PFSK-1 (cell line): Measurements from ENCODE around the gene HNRNPM.

Source experiments
- FOXP2 ChIP-seq: optimal IDR thresholded peaks from 2 replicates; pipeline ENCODE3; 2011; ENCODE audit warnings: borderline replicate concordance, control low read depth, inconsistent platforms; ENCODE audit not compliant: insufficient read depth; ENCODE audit errors: extremely low read length, extremely low read depth
- POLR2AphosphoS5 ChIP-seq: IDR thresholded peaks from 2 replicates; pipeline ENCODE4 v1.6.1; 2012; ENCODE audit warnings: low read depth, mild to moderate bottlenecking, control low read depth, low read length, moderate library complexity
- REST ChIP-seq, 2 experiments: IDR thresholded peaks; 2 replicates each; pipeline versions ENCODE4 v1.6.1 to v1.8.0; 2011 to 2012; ENCODE audit warnings: low read depth in 2 of 2, low read length in 2 of 2, control low read depth in 1 of 2, inconsistent platforms in 1 of 2, mild to moderate bottlenecking in 1 of 2, moderate library complexity in 1 of 2; ENCODE audit not compliant: insufficient read depth in 1 of 2
- SIN3A ChIP-seq: IDR thresholded peaks from 2 replicates; pipeline ENCODE4 v1.6.1; 2012; ENCODE audit warnings: mild to moderate bottlenecking, low read length, moderate library complexity, borderline replicate concordance; ENCODE audit not compliant: insufficient read depth
- TAF1 ChIP-seq: IDR thresholded peaks from 2 replicates; pipeline ENCODE4 v1.6.1; 2012; ENCODE audit warnings: low read length, control low read depth, borderline replicate concordance; ENCODE audit not compliant: insufficient read depth

HNRNPM gene

GRCh38 chr19:8429826-8430225 lies 14.9 kb upstream of the HNRNPM start:
- TF ChIP-seq FOXP2 (no peak), REST (IDR thresholded peaks at IDR 0.05; ENCODE audit: insufficient read depth in 1 of 2, low read depth in 2 of 2, low read length in 2 of 2) (no peak), POLR2AphosphoS5 (no peak), SIN3A (no peak), TAF1 (no peak)

GRCh38 chr19:8430650-8431049 lies 14.1 kb upstream of the HNRNPM start:
- no peak for TF ChIP-seq TAF1
- TF ChIP-seq POLR2AphosphoS5 = no peak
- no peak for TF ChIP-seq SIN3A
- TF ChIP-seq REST (IDR thresholded peaks at IDR 0.05; ENCODE audit: insufficient read depth in 1 of 2, low read depth in 2 of 2, low read length in 2 of 2) = no peak
- no peak for TF ChIP-seq FOXP2

GRCh38 chr19:8438236-8438635 lies 6.5 kb upstream of the HNRNPM start:
- TF ChIP-seq SIN3A = no peak
- no peak for TF ChIP-seq FOXP2
- no peak for TF ChIP-seq REST (IDR thresholded peaks at IDR 0.05; ENCODE audit: insufficient read depth in 1 of 2, low read depth in 2 of 2, low read length in 2 of 2)
- no peak for TF ChIP-seq TAF1
- no peak for TF ChIP-seq POLR2AphosphoS5

- TF ChIP-seq POLR2AphosphoS5 (no peak), FOXP2 (no peak), SIN3A (no peak), TAF1 (no peak), REST (IDR thresholded peaks at IDR 0.05; ENCODE audit: insufficient read depth in 1 of 2, low read depth in 2 of 2, low read length in 2 of 2) (no peak)
Measured at GRCh38 chr19:8441725-8442544, 2.8 kb upstream of the HNRNPM start.
